ENCODE results near the gene SCAF4.
A peak's percentile ranks its signal among the peaks of the same experiment; 100 is the strongest.
"Not testable (repeated sequence)": the region's sequence is repeated elsewhere in the genome, so short reads cannot be mapped to it uniquely, and the experiment has no call there.

SCAF4 gene

GRCh38 chr21:31666445-31667010, 65.4 kb downstream of the SCAF4 start:
- Histone ChIP-seq H3K27me3 (replicated peaks in 2 of 5; ENCODE audit: control insufficient read depth in 4 of 5, insufficient read depth in 5 of 5, low read length in 4 of 5) (no peaks in the 10 kb centered on the region), H3K9me3 (ENCODE audit: control extremely low read depth in 1 of 5, control insufficient read depth in 4 of 5, insufficient read depth in 2 of 5, low read depth in 1 of 5, low read length in 4 of 5) (no peaks in the 10 kb centered on the region), H3K36me3 (ENCODE audit: control insufficient read depth in 4 of 4, insufficient read depth in 4 of 4, low read length in 3 of 4) (peaks cover 8 to 66% (median 35%) of the 10 kb centered on the region in 4 experiments), H3K4me3 (ENCODE audit: control insufficient read depth in 1 of 7, extremely low read depth in 1 of 7, insufficient read depth in 4 of 7, low read depth in 2 of 7, low read length in 6 of 7) (no peak overlapping the region), H3K4me1 (ENCODE audit: control extremely low read depth in 1 of 4, control insufficient read depth in 4 of 4, insufficient read depth in 4 of 4, low read length in 3 of 4) (peaks cover 0 to 17% (median 8%) of the 10 kb centered on the region in 4 experiments), H3K27ac (ENCODE audit: insufficient read depth in 1 of 2, low read depth in 1 of 2, low read length in 2 of 2, poor library complexity in 1 of 2, severe bottlenecking in 2 of 2) (no peak overlapping the region)
- CTCF ChIA-PET: interaction anchor here (1.6 kb wide), 1 partner anchor 9 kb away, joined by 5 read pairs; no protein-coding TSS in a partner anchor
- DNase-seq: peak in 2 of 3 donors; percentile 22 to 40
- 42% methylated on average over 2 of the region's 5 CpGs for WGBS (ENCODE audit: insufficient coverage)
- POLR2A ChIA-PET: interaction anchor here (0.7 kb wide), 1 partner anchor 9 kb away, joined by 3 read pairs; no protein-coding TSS in a partner anchor

GRCh38 chr21:31665869-31666268, 66.0 kb downstream of the SCAF4 start:
- DNase-seq; H3K4me3 ChIP-seq (ENCODE audit: control insufficient read depth in 1 of 7, extremely low read depth in 1 of 7, insufficient read depth in 4 of 7, low read depth in 2 of 7, low read length in 6 of 7); H3K27me3 ChIP-seq (replicated peaks in 2 of 5; ENCODE audit: control insufficient read depth in 4 of 5, insufficient read depth in 5 of 5, low read length in 4 of 5); H3K9me3 ChIP-seq (ENCODE audit: control extremely low read depth in 1 of 5, control insufficient read depth in 4 of 5, insufficient read depth in 2 of 5, low read depth in 1 of 5, low read length in 4 of 5); POLR2A ChIA-PET; H3K27ac ChIP-seq (ENCODE audit: insufficient read depth in 1 of 2, low read depth in 1 of 2, low read length in 2 of 2, poor library complexity in 1 of 2, severe bottlenecking in 2 of 2): not testable (repeated sequence)
- peaks cover 2 to 20% (median 11%) of the 10 kb centered on the region in 4 experiments for H3K4me1 ChIP-seq (ENCODE audit: control extremely low read depth in 1 of 4, control insufficient read depth in 4 of 4, insufficient read depth in 4 of 4, low read length in 3 of 4)
- 100% methylated on average over 1 of the region's 4 CpGs for WGBS (ENCODE audit: insufficient coverage)
- H3K36me3 ChIP-seq (ENCODE audit: control insufficient read depth in 4 of 4, insufficient read depth in 4 of 4, low read length in 3 of 4): peaks cover 9 to 61% (median 32%) of the 10 kb centered on the region in 4 experiments
- CTCF ChIA-PET: interaction anchor here (1.6 kb wide), 1 partner anchor 9 kb away, joined by 5 read pairs; no protein-coding TSS in a partner anchor

- ChIA-PET CTCF (no interaction called here), POLR2A (no interaction called here)
- Histone ChIP-seq H3K4me1 (ENCODE audit: control extremely low read depth in 1 of 4, control insufficient read depth in 4 of 4, insufficient read depth in 4 of 4, low read length in 3 of 4) (peaks cover 7 to 25% (median 15%) of the 10 kb centered on the region in 4 experiments), H3K27me3 (replicated peaks in 2 of 5; ENCODE audit: control insufficient read depth in 4 of 5, insufficient read depth in 5 of 5, low read length in 4 of 5) (no peaks in the 10 kb centered on the region), H3K4me3 (ENCODE audit: control insufficient read depth in 1 of 7, extremely low read depth in 1 of 7, insufficient read depth in 4 of 7, low read depth in 2 of 7, low read length in 6 of 7) (no peak overlapping the region), H3K27ac (ENCODE audit: insufficient read depth in 1 of 2, low read depth in 1 of 2, low read length in 2 of 2, poor library complexity in 1 of 2, severe bottlenecking in 2 of 2) (no peak overlapping the region), H3K36me3 (ENCODE audit: control insufficient read depth in 4 of 4, insufficient read depth in 4 of 4, low read length in 3 of 4) (peaks cover 9 to 57% (median 32%) of the 10 kb centered on the region in 4 experiments), H3K9me3 (ENCODE audit: control extremely low read depth in 1 of 5, control insufficient read depth in 4 of 5, insufficient read depth in 2 of 5, low read depth in 1 of 5, low read length in 4 of 5) (no peaks in the 10 kb centered on the region)
- peak in 1 of 3 donors; percentile 19 for DNase-seq
- 81% methylated on average over 6 of the region's 8 CpGs for WGBS (ENCODE audit: insufficient coverage)
Measured at GRCh38 chr21:31665397-31665796, 66.5 kb downstream of the SCAF4 start.

- H3K4me3 ChIP-seq (ENCODE audit: control insufficient read depth in 1 of 7, extremely low read depth in 1 of 7, insufficient read depth in 4 of 7, low read depth in 2 of 7, low read length in 6 of 7): no peak overlapping the region
- no peak overlapping the region for H3K27ac ChIP-seq (ENCODE audit: insufficient read depth in 1 of 2, low read depth in 1 of 2, low read length in 2 of 2, poor library complexity in 1 of 2, severe bottlenecking in 2 of 2)
- H3K4me1 ChIP-seq (ENCODE audit: control extremely low read depth in 1 of 4, control insufficient read depth in 4 of 4, insufficient read depth in 4 of 4, low read length in 3 of 4): peaks cover 12 to 31% (median 22%) of the 10 kb centered on the region in 4 experiments
- H3K27me3 ChIP-seq (replicated peaks in 2 of 5; ENCODE audit: control insufficient read depth in 4 of 5, insufficient read depth in 5 of 5, low read length in 4 of 5): no peaks in the 10 kb centered on the region
- WGBS (ENCODE audit: insufficient coverage): 98% methylated on average over 7 of the region's 7 CpGs
- H3K9me3 ChIP-seq (ENCODE audit: control extremely low read depth in 1 of 5, control insufficient read depth in 4 of 5, insufficient read depth in 2 of 5, low read depth in 1 of 5, low read length in 4 of 5): no peaks in the 10 kb centered on the region
- H3K36me3 ChIP-seq (ENCODE audit: control insufficient read depth in 4 of 4, insufficient read depth in 4 of 4, low read length in 3 of 4): peaks cover 9 to 49% (median 24%) of the 10 kb centered on the region in 4 experiments
- ChIA-PET POLR2A (no interaction called here), CTCF (no interaction called here)
- no peak for DNase-seq
Measured at GRCh38 chr21:31663584-31664249, 68.2 kb downstream of the SCAF4 start.

GRCh38 chr21:31660591-31660990, 71.3 kb downstream of the SCAF4 start:
- H3K9me3 ChIP-seq (ENCODE audit: control extremely low read depth in 1 of 5, control insufficient read depth in 4 of 5, insufficient read depth in 2 of 5, low read depth in 1 of 5, low read length in 4 of 5): no peaks in the 10 kb centered on the region
- peaks cover 4 to 27% (median 13%) of the 10 kb centered on the region in 4 experiments for H3K36me3 ChIP-seq (ENCODE audit: control insufficient read depth in 4 of 4, insufficient read depth in 4 of 4, low read length in 3 of 4)
- no peaks in the 10 kb centered on the region for H3K27me3 ChIP-seq (replicated peaks in 2 of 5; ENCODE audit: control insufficient read depth in 4 of 5, insufficient read depth in 5 of 5, low read length in 4 of 5)
- H3K4me1 ChIP-seq (ENCODE audit: control extremely low read depth in 1 of 4, control insufficient read depth in 4 of 4, insufficient read depth in 4 of 4, low read length in 3 of 4): peaks cover 12 to 23% (median 19%) of the 10 kb centered on the region in 4 experiments
- 59% methylated on average over 6 of the region's 8 CpGs for WGBS (ENCODE audit: insufficient coverage)
- peak overlapping the region; percentile 48 to 91 (median 81) for H3K4me3 ChIP-seq (ENCODE audit: control insufficient read depth in 1 of 7, extremely low read depth in 1 of 7, insufficient read depth in 4 of 7, low read depth in 2 of 7, low read length in 6 of 7)
- CTCF ChIA-PET: no interaction called here
- H3K27ac ChIP-seq (ENCODE audit: insufficient read depth in 1 of 2, low read depth in 1 of 2, low read length in 2 of 2, poor library complexity in 1 of 2, severe bottlenecking in 2 of 2): peak overlapping the region in 1 of 2 experiments; percentile 82
- no peak for DNase-seq
- POLR2A ChIA-PET: no interaction called here

GRCh38 chr21:31660259-31660565, 71.7 kb downstream of the SCAF4 start:
- peaks cover 4 to 23% (median 13%) of the 10 kb centered on the region in 4 experiments for H3K36me3 ChIP-seq (ENCODE audit: control insufficient read depth in 4 of 4, insufficient read depth in 4 of 4, low read length in 3 of 4)
- H3K27me3 ChIP-seq (replicated peaks in 2 of 5; ENCODE audit: control insufficient read depth in 4 of 5, insufficient read depth in 5 of 5, low read length in 4 of 5): no peaks in the 10 kb centered on the region
- H3K4me1 ChIP-seq (ENCODE audit: control extremely low read depth in 1 of 4, control insufficient read depth in 4 of 4, insufficient read depth in 4 of 4, low read length in 3 of 4): peaks cover 14 to 23% (median 19%) of the 10 kb centered on the region in 4 experiments
- CTCF ChIA-PET: no interaction called here
- H3K27ac ChIP-seq (ENCODE audit: insufficient read depth in 1 of 2, low read depth in 1 of 2, low read length in 2 of 2, poor library complexity in 1 of 2, severe bottlenecking in 2 of 2): peak overlapping the region in 1 of 2 experiments; percentile 82
- no peak for DNase-seq
- 2% methylated on average over 11 of the region's 12 CpGs for WGBS (ENCODE audit: insufficient coverage)
- POLR2A ChIA-PET: no interaction called here
- peak overlapping the region; percentile 48 to 91 (median 81) for H3K4me3 ChIP-seq (ENCODE audit: control insufficient read depth in 1 of 7, extremely low read depth in 1 of 7, insufficient read depth in 4 of 7, low read depth in 2 of 7, low read length in 6 of 7)
- H3K9me3 ChIP-seq (ENCODE audit: control extremely low read depth in 1 of 5, control insufficient read depth in 4 of 5, insufficient read depth in 2 of 5, low read depth in 1 of 5, low read length in 4 of 5): no peaks in the 10 kb centered on the region

Measured in common myeloid progenitor, CD34-positive (primary cell).